ENCODE measurements around the gene DPYD.

The DPYD gene

GRCh38 chr1:97384294-97384968 is 536.4 kb downstream of the DPYD start:
- no peak overlapping the region for H3K27ac ChIP-seq (ENCODE audit: low read length)
- H3K27me3 ChIP-seq (ENCODE audit: low read depth, low read length) = no peaks in the 10 kb centered on the region
- no peaks in the 10 kb centered on the region for H3K4me1 ChIP-seq (ENCODE audit: control insufficient read depth in 1 of 2, insufficient read depth in 2 of 2, low read length in 2 of 2)
- no peaks in the 10 kb centered on the region for H3K9me3 ChIP-seq (ENCODE audit: control insufficient read depth in 1 of 2, low read length in 2 of 2)
- H3K4me3 ChIP-seq (ENCODE audit: low read depth in 1 of 2, low read length in 2 of 2) = no peak overlapping the region
- H3K36me3 ChIP-seq (ENCODE audit: control insufficient read depth in 1 of 2, insufficient read depth in 2 of 2, low read length in 2 of 2) = no peaks in the 10 kb centered on the region

- Histone ChIP-seq H3K27me3 (ENCODE audit: low read depth, low read length) (no peaks in the 10 kb centered on the region), H3K9me3 (ENCODE audit: control insufficient read depth in 1 of 2, low read length in 2 of 2) (no peaks in the 10 kb centered on the region), H3K36me3 (ENCODE audit: control insufficient read depth in 1 of 2, insufficient read depth in 2 of 2, low read length in 2 of 2) (no peaks in the 10 kb centered on the region), H3K4me1 (ENCODE audit: control insufficient read depth in 1 of 2, insufficient read depth in 2 of 2, low read length in 2 of 2) (no peaks in the 10 kb centered on the region), H3K4me3 (ENCODE audit: low read depth in 1 of 2, low read length in 2 of 2) (no peak overlapping the region), H3K27ac (ENCODE audit: low read length) (no peak overlapping the region)
These were observed 537.0 kb downstream of the DPYD start for GRCh38 chr1:97383797-97384196.

DNA sequence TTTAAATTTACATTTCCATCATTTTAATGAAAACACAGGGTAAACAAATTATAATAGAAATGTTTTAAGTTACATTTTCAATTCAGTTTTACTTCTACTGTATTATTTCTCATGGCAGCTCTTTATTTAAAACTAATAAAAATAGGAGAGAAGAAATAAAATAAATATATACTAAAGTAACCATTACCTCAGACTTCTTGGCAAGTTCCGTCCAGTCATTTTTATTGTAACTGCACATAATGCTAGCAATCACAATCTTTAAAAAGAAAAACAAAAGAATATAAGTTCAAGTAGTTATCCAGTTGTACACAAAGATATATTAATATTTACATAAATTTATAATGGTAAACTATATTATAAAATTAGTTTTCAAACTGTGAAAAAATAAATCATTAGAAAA is 538.6 kb downstream of the DPYD start:
- H3K9me3 ChIP-seq (ENCODE audit: control insufficient read depth in 1 of 2, low read length in 2 of 2) = no peaks in the 10 kb centered on the region
- H3K36me3 ChIP-seq (ENCODE audit: control insufficient read depth in 1 of 2, insufficient read depth in 2 of 2, low read length in 2 of 2) = peaks cover 0 to 3% of the 10 kb centered on the region in 2 donors
- no peaks in the 10 kb centered on the region for H3K27me3 ChIP-seq (ENCODE audit: low read depth, low read length)
- no peak overlapping the region for H3K27ac ChIP-seq (ENCODE audit: low read length)
- no peaks in the 10 kb centered on the region for H3K4me1 ChIP-seq (ENCODE audit: control insufficient read depth in 1 of 2, insufficient read depth in 2 of 2, low read length in 2 of 2)
- no peak overlapping the region for H3K4me3 ChIP-seq (ENCODE audit: low read depth in 1 of 2, low read length in 2 of 2)

DNA sequence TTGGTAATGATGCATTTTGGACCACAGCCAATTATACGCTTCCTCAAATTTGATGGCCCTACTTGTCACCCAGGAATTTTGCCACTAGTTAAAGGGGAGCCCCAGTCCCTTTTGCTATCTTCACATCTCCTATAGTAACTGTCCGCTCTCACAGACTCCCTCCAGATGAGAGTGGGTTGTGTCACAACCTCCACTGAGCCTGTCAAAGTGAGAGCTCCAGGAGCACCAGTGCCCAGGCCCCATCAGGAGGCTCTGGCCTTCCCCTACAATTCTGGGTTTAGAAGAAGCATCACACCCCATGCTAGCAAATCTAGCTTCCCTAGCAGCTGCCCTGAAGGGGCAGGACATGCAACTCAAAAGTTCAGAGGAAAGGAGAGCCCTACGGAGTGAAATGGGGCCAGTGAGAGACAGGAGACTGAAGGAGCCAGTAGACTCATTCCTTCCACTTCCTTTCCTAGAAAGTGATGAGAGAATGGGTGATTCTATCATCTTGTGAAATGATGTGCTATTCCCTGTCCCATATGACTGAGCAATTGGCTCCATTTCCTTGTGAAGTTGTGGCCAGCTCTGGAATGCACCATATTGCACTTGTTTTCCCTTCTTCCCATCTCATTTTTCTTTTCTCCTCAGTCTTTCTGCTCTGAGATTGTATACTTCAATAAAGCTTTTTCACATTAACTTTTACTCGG is 541.3 kb downstream of the DPYD start:
- Histone ChIP-seq H3K27me3 (ENCODE audit: low read depth, low read length) (no peaks in the 10 kb centered on the region), H3K9me3 (ENCODE audit: control insufficient read depth in 1 of 2, low read length in 2 of 2) (no peaks in the 10 kb centered on the region), H3K27ac (ENCODE audit: low read length) (no peak overlapping the region), H3K36me3 (ENCODE audit: control insufficient read depth in 1 of 2, insufficient read depth in 2 of 2, low read length in 2 of 2) (peaks cover 0 to 3% of the 10 kb centered on the region in 2 donors), H3K4me3 (ENCODE audit: low read depth in 1 of 2, low read length in 2 of 2) (no peak overlapping the region), H3K4me1 (ENCODE audit: control insufficient read depth in 1 of 2, insufficient read depth in 2 of 2, low read length in 2 of 2) (no peaks in the 10 kb centered on the region)

DNA sequence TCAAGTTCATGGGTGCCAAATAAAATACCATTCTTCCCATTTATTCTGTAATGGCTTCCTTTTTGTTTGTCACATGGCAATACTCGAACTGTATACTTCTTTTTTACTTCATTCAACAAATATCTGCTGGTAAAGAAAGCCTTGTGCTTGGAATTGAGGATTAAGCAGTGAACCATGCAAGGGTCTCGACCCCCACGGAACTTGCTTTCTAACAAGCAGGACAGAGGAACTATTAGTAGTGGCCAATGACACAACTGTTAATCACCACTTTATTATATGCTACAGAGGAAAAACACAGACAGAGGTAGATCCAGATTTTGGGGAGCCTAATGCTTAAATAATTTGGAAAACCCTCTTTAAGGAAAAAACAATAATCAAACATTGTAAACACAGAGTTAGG is 542.2 kb downstream of the DPYD start:
- no peaks in the 10 kb centered on the region for H3K4me1 ChIP-seq (ENCODE audit: control insufficient read depth in 1 of 2, insufficient read depth in 2 of 2, low read length in 2 of 2)
- no peaks in the 10 kb centered on the region for H3K9me3 ChIP-seq (ENCODE audit: control insufficient read depth in 1 of 2, low read length in 2 of 2)
- no peak overlapping the region for H3K27ac ChIP-seq (ENCODE audit: low read length)
- no peak overlapping the region for H3K4me3 ChIP-seq (ENCODE audit: low read depth in 1 of 2, low read length in 2 of 2)
- no peaks in the 10 kb centered on the region for H3K27me3 ChIP-seq (ENCODE audit: low read depth, low read length)
- H3K36me3 ChIP-seq (ENCODE audit: control insufficient read depth in 1 of 2, insufficient read depth in 2 of 2, low read length in 2 of 2) = peaks cover 0 to 3% of the 10 kb centered on the region in 2 donors

GRCh38 chr1:97377432-97378034 is 543.3 kb downstream of the DPYD start:
- H3K9me3 ChIP-seq (ENCODE audit: control insufficient read depth in 1 of 2, low read length in 2 of 2) = no peaks in the 10 kb centered on the region
- peaks cover 0 to 3% of the 10 kb centered on the region in 2 donors for H3K36me3 ChIP-seq (ENCODE audit: control insufficient read depth in 1 of 2, insufficient read depth in 2 of 2, low read length in 2 of 2)
- no peak overlapping the region for H3K4me3 ChIP-seq (ENCODE audit: low read depth in 1 of 2, low read length in 2 of 2)
- no peaks in the 10 kb centered on the region for H3K4me1 ChIP-seq (ENCODE audit: control insufficient read depth in 1 of 2, insufficient read depth in 2 of 2, low read length in 2 of 2)
- H3K27me3 ChIP-seq (ENCODE audit: low read depth, low read length) = no peaks in the 10 kb centered on the region
- H3K27ac ChIP-seq (ENCODE audit: low read length) = no peak overlapping the region

DNA sequence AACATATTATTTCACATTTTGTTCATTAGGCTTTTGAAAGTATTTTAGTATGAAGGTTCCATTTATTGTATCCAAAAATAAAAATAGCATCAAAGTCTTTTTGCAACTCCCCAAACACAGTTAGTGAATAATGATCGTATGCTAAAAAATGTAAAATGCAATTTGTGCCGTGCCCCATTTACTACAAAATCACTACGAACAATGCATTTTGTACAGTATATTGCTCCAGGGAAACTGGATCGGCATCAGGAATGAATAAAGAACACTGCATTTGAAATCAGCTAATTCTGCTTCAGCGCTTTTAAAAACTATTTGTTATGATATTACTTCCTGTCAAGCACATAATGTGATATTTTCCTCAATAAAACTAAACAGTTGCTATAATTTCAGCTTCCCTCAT is 547.8 kb downstream of the DPYD start:
- Histone ChIP-seq H3K4me1 (ENCODE audit: control insufficient read depth in 1 of 2, insufficient read depth in 2 of 2, low read length in 2 of 2) (no peaks in the 10 kb centered on the region), H3K4me3 (ENCODE audit: low read depth in 1 of 2, low read length in 2 of 2) (no peak overlapping the region)

DNA sequence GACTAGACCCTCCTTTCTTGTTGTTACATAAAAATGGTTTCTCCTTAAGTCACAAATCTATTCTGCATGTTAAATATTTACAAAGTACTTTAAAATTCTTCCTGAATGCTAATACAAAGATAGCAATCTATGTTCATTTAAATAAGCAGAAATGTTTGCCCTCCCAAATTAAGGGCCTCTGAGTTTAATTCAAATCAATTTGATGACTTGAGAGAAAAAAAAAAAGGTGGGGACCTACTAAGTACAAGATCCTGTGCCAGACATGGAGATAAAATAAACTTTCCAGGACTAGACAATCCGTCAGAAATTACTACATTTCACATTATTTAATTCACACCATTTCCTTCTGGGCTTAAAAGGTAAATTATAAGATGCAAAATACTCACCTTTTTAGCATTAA is 548.3 kb downstream of the DPYD start:
- Histone ChIP-seq H3K4me3 (ENCODE audit: low read depth in 1 of 2, low read length in 2 of 2) (no peak overlapping the region), H3K27me3 (ENCODE audit: low read depth, low read length) (no peaks in the 10 kb centered on the region), H3K27ac (ENCODE audit: low read length) (no peak overlapping the region), H3K4me1 (ENCODE audit: control insufficient read depth in 1 of 2, insufficient read depth in 2 of 2, low read length in 2 of 2) (no peaks in the 10 kb centered on the region), H3K9me3 (ENCODE audit: control insufficient read depth in 1 of 2, low read length in 2 of 2) (no peaks in the 10 kb centered on the region), H3K36me3 (ENCODE audit: control insufficient read depth in 1 of 2, insufficient read depth in 2 of 2, low read length in 2 of 2) (peaks cover 0 to under 1% of the 10 kb centered on the region in 2 donors)

More for the DNA sequence above, 547.8 kb downstream of the DPYD start:
- Histone ChIP-seq H3K9me3 (ENCODE audit: control insufficient read depth in 1 of 2, low read length in 2 of 2) (no peaks in the 10 kb centered on the region), H3K36me3 (ENCODE audit: control insufficient read depth in 1 of 2, insufficient read depth in 2 of 2, low read length in 2 of 2) (peaks cover 0 to 3% of the 10 kb centered on the region in 2 donors), H3K27ac (ENCODE audit: low read length) (no peak overlapping the region), H3K27me3 (ENCODE audit: low read depth, low read length) (no peaks in the 10 kb centered on the region)

DNA sequence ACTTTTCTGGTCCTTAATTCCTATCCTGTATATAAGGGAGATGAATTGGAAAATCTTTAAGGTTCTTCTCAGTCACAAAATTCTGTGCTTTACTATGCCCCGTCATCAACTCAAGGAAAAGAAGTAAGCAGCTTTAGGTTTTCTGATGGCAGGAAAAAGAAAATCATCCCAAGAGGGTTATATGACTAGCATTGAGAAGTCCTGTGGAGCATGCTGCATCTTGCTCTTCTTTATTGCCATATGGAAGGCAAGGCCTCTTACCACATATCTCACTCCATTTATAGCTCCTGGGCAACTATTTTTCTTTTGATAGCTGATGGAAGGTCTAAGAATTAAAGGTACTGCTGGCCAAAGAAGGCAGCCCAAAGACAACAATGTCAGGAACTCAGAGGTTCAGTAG is 552.5 kb downstream of the DPYD start:
- no peaks in the 10 kb centered on the region for H3K36me3 ChIP-seq (ENCODE audit: control insufficient read depth in 1 of 2, insufficient read depth in 2 of 2, low read length in 2 of 2)
- no peaks in the 10 kb centered on the region for H3K9me3 ChIP-seq (ENCODE audit: control insufficient read depth in 1 of 2, low read length in 2 of 2)
- no peaks in the 10 kb centered on the region for H3K4me1 ChIP-seq (ENCODE audit: control insufficient read depth in 1 of 2, insufficient read depth in 2 of 2, low read length in 2 of 2)
- H3K4me3 ChIP-seq (ENCODE audit: low read depth in 1 of 2, low read length in 2 of 2) = no peak overlapping the region
- no peak overlapping the region for H3K27ac ChIP-seq (ENCODE audit: low read length)
- H3K27me3 ChIP-seq (ENCODE audit: low read depth, low read length) = no peaks in the 10 kb centered on the region

GRCh38 chr1:97366984-97367383 is 553.9 kb downstream of the DPYD start:
- no peaks in the 10 kb centered on the region for H3K27me3 ChIP-seq (ENCODE audit: low read depth, low read length)
- no peaks in the 10 kb centered on the region for H3K4me1 ChIP-seq (ENCODE audit: control insufficient read depth in 1 of 2, insufficient read depth in 2 of 2, low read length in 2 of 2)
- H3K36me3 ChIP-seq (ENCODE audit: control insufficient read depth in 1 of 2, insufficient read depth in 2 of 2, low read length in 2 of 2) = no peaks in the 10 kb centered on the region
- H3K27ac ChIP-seq (ENCODE audit: low read length) = no peak overlapping the region
- no peaks in the 10 kb centered on the region for H3K9me3 ChIP-seq (ENCODE audit: control insufficient read depth in 1 of 2, low read length in 2 of 2)
- no peak overlapping the region for H3K4me3 ChIP-seq (ENCODE audit: low read depth in 1 of 2, low read length in 2 of 2)

- Histone ChIP-seq H3K9me3 (ENCODE audit: control insufficient read depth in 1 of 2, low read length in 2 of 2) (no peaks in the 10 kb centered on the region), H3K36me3 (ENCODE audit: control insufficient read depth in 1 of 2, insufficient read depth in 2 of 2, low read length in 2 of 2) (no peaks in the 10 kb centered on the region), H3K4me1 (ENCODE audit: control insufficient read depth in 1 of 2, insufficient read depth in 2 of 2, low read length in 2 of 2) (no peaks in the 10 kb centered on the region), H3K4me3 (ENCODE audit: low read depth in 1 of 2, low read length in 2 of 2) (no peak overlapping the region), H3K27me3 (ENCODE audit: low read depth, low read length) (no peaks in the 10 kb centered on the region), H3K27ac (ENCODE audit: low read length) (no peak overlapping the region)
These were observed 555.8 kb downstream of the DPYD start for GRCh38 chr1:97365026-97365425.

Data from muscle layer of duodenum (tissue), 2 donors.